Keratinocyte (primary cell): ENCODE data around the gene FBH1. TPM values are rescaled to one million over a fixed set of nuclear protein-coding genes. Genes with fewer than 3 reads are reported as not detected.

ENCODE experiments used
- DNase-seq: peaks from one replicate; pipeline ENCODE4 v3.0.0-alpha.2; 2011; ENCODE audit warnings: low read depth, missing footprints, low spot score
- FAIRE-seq: peaks from 2 replicates; lab custom pipeline; 2011; peaks lifted over from hg19 to GRCh38; lab: Jason Lieb, UNC
- H2AFZ ChIP-seq: 2 replicates; pipeline ENCODE4 v1.6.0; 2012; ENCODE audit warnings: low read length, control low read depth, inconsistent platforms; ENCODE audit not compliant: control insufficient read depth
- H3K27ac ChIP-seq: 2 replicates; pipeline ENCODE4 v1.5.1; 2011; ENCODE audit warnings: low read length; ENCODE audit not compliant: control insufficient read depth, insufficient read depth
- H3K27me3 ChIP-seq: 3 replicates; pipeline ENCODE4 v1.6.0; 2011; ENCODE audit warnings: low read length; ENCODE audit not compliant: control insufficient read depth, insufficient read depth; ENCODE audit errors: extremely low read depth
- H3K36me3 ChIP-seq, 2 experiments: 2 replicates in 1 of 2; 3 replicates in 1 of 2; pipeline ENCODE4 v1.5.1; 2011; ENCODE audit warnings: low read length in 2 of 2, mild to moderate bottlenecking in 1 of 2; ENCODE audit not compliant: control insufficient read depth in 2 of 2, insufficient read depth in 2 of 2; ENCODE audit errors: extremely low read depth in 1 of 2
- H3K4me1 ChIP-seq: 3 replicates; pipeline ENCODE4 v1.5.1; 2011; ENCODE audit warnings: low read length; ENCODE audit not compliant: control insufficient read depth, insufficient read depth; ENCODE audit errors: extremely low read depth
- H3K4me2 ChIP-seq: 3 replicates; pipeline ENCODE4 v1.6.0; 2011; ENCODE audit warnings: low read depth, low read length; ENCODE audit not compliant: control insufficient read depth, insufficient read depth; ENCODE audit errors: extremely low read depth
- H3K4me3 ChIP-seq, 3 experiments: fragments of 200-600 bp in 1 of 3; sonication (generic) in 1 of 3; 2 replicates in 2 of 3; 3 replicates in 1 of 3; pipeline ENCODE4 v1.5.1; 2011 to 2016; ENCODE audit warnings: low read length in 3 of 3, mild to moderate bottlenecking in 3 of 3, control low read depth in 2 of 3, inconsistent platforms in 1 of 3, low read depth in 1 of 3, mixed read lengths in 1 of 3, mixed run types in 1 of 3, moderate library complexity in 1 of 3; ENCODE audit not compliant: control insufficient read depth in 2 of 3, insufficient read depth in 2 of 3; ENCODE audit errors: extremely low read depth in 1 of 3
- H3K79me2 ChIP-seq: 2 replicates; pipeline ENCODE4 v1.6.0; 2012; ENCODE audit warnings: low read length; ENCODE audit not compliant: control insufficient read depth, insufficient read depth
- H3K9ac ChIP-seq: 3 replicates; pipeline ENCODE4 v1.6.0; 2011; ENCODE audit warnings: low read length; ENCODE audit not compliant: control insufficient read depth, insufficient read depth; ENCODE audit errors: extremely low read depth
- H3K9me1 ChIP-seq: 3 replicates; pipeline ENCODE4 v1.6.0; 2011; ENCODE audit warnings: low read length; ENCODE audit not compliant: control insufficient read depth, insufficient read depth; ENCODE audit errors: extremely low read depth
- H3K9me3 ChIP-seq: 2 replicates; pipeline ENCODE4 v1.5.1; 2012; ENCODE audit warnings: low read depth, low read length; ENCODE audit not compliant: control insufficient read depth
- H4K20me1 ChIP-seq: 3 replicates; pipeline ENCODE4 v1.6.0; 2011; ENCODE audit warnings: low read length; ENCODE audit not compliant: control insufficient read depth, insufficient read depth; ENCODE audit errors: extremely low read depth
- CTCF ChIP-seq, 3 experiments: IDR thresholded peaks in 1 of 3; conservative IDR thresholded peaks in 1 of 3; optimal IDR thresholded peaks in 1 of 3; 2 replicates in 2 of 3; 3 replicates in 1 of 3; pipeline versions ENCODE3 to v1.5.1; 2011; ENCODE audit warnings: low read length in 3 of 3, mild to moderate bottlenecking in 3 of 3, moderate library complexity in 2 of 3, control low read depth in 1 of 3, inconsistent platforms in 1 of 3; ENCODE audit not compliant: insufficient read depth in 2 of 3; ENCODE audit errors: extremely low read depth in 1 of 3
- EZH2 ChIP-seq: IDR thresholded peaks from one replicate; pipeline ENCODE4 v1.6.1; 2012; ENCODE audit warnings: inconsistent platforms, mild to moderate bottlenecking, low read length, moderate library complexity
- dilution Hi-C: fragments of 300-500 bp; cut with MboI; formaldehyde crosslinking; loops from one replicate; pipeline ENCODE4 v1.7.0; 2020; ENCODE audit warnings: low sequenced_read_pairs; ENCODE audit not compliant: extremely low pct_ligation_motif_present
- polyA plus RNA-seq, 5 experiments: library from polyadenylated mRNA; depleted of rRNA in 3 of 5; stranded (reverse) in 3 of 5; stranded (forward) in 1 of 5; unstranded in 1 of 5; fragments of >200 nt; gene quantifications; 1 replicate in 1 of 5; 2 replicates in 3 of 5; 3 replicates in 1 of 5; pipeline versions ENCODE4 v1.2.1 to v1.2.3, GENCODE V29; 2011 to 2012; ENCODE audit warnings: missing spikeins in 2 of 5, low read depth in 1 of 5, low replicate concordance in 1 of 5

FBH1 gene
- polyA plus RNA-seq, 1 donor (not counting 4 experiments of a cell fraction or from before 2014, with no cell fraction given) = 61.8 TPM

- Histone ChIP-seq H3K4me3 (no peak overlapping the region), H3K9me3 (no peaks in the 10 kb centered on the region), H3K9me1 (no peaks in the 10 kb centered on the region), H3K4me2 (peak overlapping the region; percentile 54), H3K27me3 (no peaks in the 10 kb centered on the region), H2AFZ (no peak overlapping the region), H3K27ac (no peak overlapping the region), H3K4me1 (peaks cover 12% of the 10 kb centered on the region), H3K79me2 (peaks cover 2% of the 10 kb centered on the region), H3K9ac (no peak overlapping the region), H4K20me1 (no peaks in the 10 kb centered on the region), H3K36me3 (no peaks in the 10 kb centered on the region)
- TF ChIP-seq EZH2 (no peak), CTCF (optimal IDR thresholded peaks at IDR 0.05 in 1 of 3, IDR thresholded peaks at IDR 0.05 in 1 of 3, conservative IDR thresholded peaks at IDR 0.05 in 1 of 3; ENCODE audit: extremely low read depth in 1 of 3, insufficient read depth in 2 of 3, low read length in 3 of 3) (no peak)
- FAIRE-seq (no peak), DNase-seq (no peak)
- dilution Hi-C loops = loop anchor here (25.0 kb wide), 1 partner anchor 115 kb away; the partner anchor contains the start of gene RBM17
These were observed 81.8 kb downstream of the FBH1 start for GRCh38 chr10:5971886-5972285.

GRCh38 chr10:5973069-5973468, 83.0 kb downstream of the FBH1 start:
- Histone ChIP-seq H3K36me3 (no peaks in the 10 kb centered on the region), H4K20me1 (no peaks in the 10 kb centered on the region), H3K9me1 (no peaks in the 10 kb centered on the region), H3K79me2 (peaks cover 2% of the 10 kb centered on the region), H3K9me3 (no peaks in the 10 kb centered on the region), H3K4me2 (no peak overlapping the region), H3K27me3 (peaks cover 5% of the 10 kb centered on the region), H3K9ac (no peak overlapping the region), H3K4me3 (no peak overlapping the region), H3K27ac (no peak overlapping the region), H2AFZ (no peak overlapping the region), H3K4me1 (peaks cover 12% of the 10 kb centered on the region)
- TF ChIP-seq CTCF (optimal IDR thresholded peaks at IDR 0.05 in 1 of 3, IDR thresholded peaks at IDR 0.05 in 1 of 3, conservative IDR thresholded peaks at IDR 0.05 in 1 of 3; ENCODE audit: extremely low read depth in 1 of 3, insufficient read depth in 2 of 3, low read length in 3 of 3) = no peak
- no peak for TF ChIP-seq EZH2
- DNase-seq (no peak), FAIRE-seq (no peak)
- dilution Hi-C loops = loop anchor here (25.0 kb wide), 1 partner anchor 114 kb away; the partner anchor contains the start of gene RBM17
